H1 (cell line): ENCODE measurements around the gene PDE5A. TPM values are rescaled to one million over a fixed set of nuclear protein-coding genes. Genes with fewer than 3 reads are reported as not detected.

ENCODE experiments used
- CTCF ChIA-PET: fragments of 300-600 bp; sonication (Branson Sonifier 250); formaldehyde crosslinking; loops from one replicate; lab custom pipeline; 2021; ENCODE audit not compliant: partially characterized antibody; lab: Charles Lee
- POLR2A ChIA-PET: fragments of 300-600 bp; sonication (Branson Sonifier 250); formaldehyde crosslinking; loops from one replicate; lab custom pipeline; 2021; ENCODE audit warnings: inconsistent platforms; ENCODE audit not compliant: partially characterized antibody; lab: Charles Lee
- DNase-seq, 2 experiments: peaks; one replicate each; pipeline versions ENCODE4 v3.0.0 to v3.0.0-alpha.2; 2010 to 2022; ENCODE audit warnings: low spot score in 2 of 2, low read depth in 1 of 2, mixed read lengths in 1 of 2
- FAIRE-seq: peaks from 2 replicates; lab custom pipeline; 2011; peaks lifted over from hg19 to GRCh38; lab: Jason Lieb, UNC
- H2AFZ ChIP-seq: 2 replicates; pipeline ENCODE4 v1.8.1; 2012; ENCODE audit warnings: low read length, inconsistent platforms
- H2AK5ac ChIP-seq: 2 replicates; pipeline ENCODE4 v1.6.1; 2013; ENCODE audit warnings: low read depth, low read length
- H2BK120ac ChIP-seq: replicated peaks from 2 replicates; pipeline ENCODE3; 2013; ENCODE audit warnings: low read depth, low read length, inconsistent platforms
- H2BK12ac ChIP-seq: 2 replicates; pipeline ENCODE4 v1.6.1; 2013; ENCODE audit warnings: low read depth, low read length
- H2BK15ac ChIP-seq: 2 replicates; pipeline ENCODE4 v1.6.1; 2013; ENCODE audit warnings: low read length
- H2BK20ac ChIP-seq: 2 replicates; pipeline ENCODE4 v1.6.1; 2013; ENCODE audit warnings: low read length
- H2BK5ac ChIP-seq: 2 replicates; pipeline ENCODE4 v1.6.1; 2013; ENCODE audit warnings: low read depth, low read length
- H3K14ac ChIP-seq: 2 replicates; pipeline ENCODE4 v1.6.1; 2013; ENCODE audit warnings: inconsistent platforms; ENCODE audit not compliant: insufficient read length
- H3K18ac ChIP-seq: 2 replicates; pipeline ENCODE4 v1.6.1; 2013; ENCODE audit warnings: low read length; ENCODE audit errors: extremely low read depth
- H3K23ac ChIP-seq: 2 replicates; pipeline ENCODE4 v1.6.1; 2013; ENCODE audit warnings: inconsistent platforms; ENCODE audit not compliant: insufficient read length
- H3K23me2 ChIP-seq: 2 replicates; pipeline ENCODE4 v1.6.1; 2013; ENCODE audit warnings: low read depth, low read length
- H3K27ac ChIP-seq: 2 replicates; pipeline ENCODE4 v1.6.1; 2011; ENCODE audit warnings: low read depth, low read length, inconsistent platforms
- H3K27me3 ChIP-seq, 4 experiments: replicated peaks in 1 of 4; 1 replicate in 1 of 4; 2 replicates in 3 of 4; pipeline versions ENCODE4 v1.6.1 to v1.8.1; 2011 to 2013; ENCODE audit warnings: low read length in 3 of 4, mild to moderate bottlenecking in 3 of 4, inconsistent platforms in 2 of 4, mixed read lengths in 2 of 4, moderate library complexity in 1 of 4; ENCODE audit not compliant: control insufficient read depth in 3 of 4, insufficient read depth in 3 of 4; ENCODE audit errors: extremely low read depth in 1 of 4
- H3K36me3 ChIP-seq, 4 experiments: 2 replicates each; pipeline versions ENCODE4 v1.6.1 to v1.8.1; 2011 to 2013; ENCODE audit warnings: mild to moderate bottlenecking in 4 of 4, low read length in 3 of 4, moderate library complexity in 2 of 4, control low read depth in 1 of 4, inconsistent platforms in 1 of 4; ENCODE audit not compliant: insufficient read depth in 4 of 4, control insufficient read depth in 2 of 4
- H3K4ac ChIP-seq: replicated peaks from 2 replicates; pipeline ENCODE3; 2013; ENCODE audit warnings: low read length, low read depth, mixed read lengths, inconsistent platforms; ENCODE audit not compliant: insufficient read length
- H3K4me1 ChIP-seq, 4 experiments: replicated peaks in 1 of 4; 1 replicate in 1 of 4; 2 replicates in 3 of 4; pipeline versions ENCODE4 v1.6.1 to v1.8.1; 2011 to 2013; ENCODE audit warnings: low read length in 3 of 4, inconsistent platforms in 2 of 4, mixed read lengths in 1 of 4; ENCODE audit not compliant: insufficient read depth in 4 of 4, control insufficient read depth in 3 of 4
- H3K4me2 ChIP-seq, 2 experiments: 2 replicates each; pipeline versions ENCODE4 v1.6.1 to v1.8.1; 2011 to 2013; ENCODE audit warnings: low read depth in 2 of 2, low read length in 2 of 2, control low read depth in 1 of 2, inconsistent platforms in 1 of 2, mild to moderate bottlenecking in 1 of 2; ENCODE audit not compliant: insufficient read depth in 1 of 2
- H3K4me3 ChIP-seq, 4 experiments: fragments of 200-600, 300-600 bp in 1 of 4; sonication (generic), shearing (Covaris generic), sonication (Bioruptor Twin) in 1 of 4; 2 replicates each; pipeline versions ENCODE4 v1.5.1 to v1.8.1; 2011 to 2016; ENCODE audit warnings: low read length in 4 of 4, low read depth in 3 of 4, control low read depth in 2 of 4, inconsistent platforms in 2 of 4, mild to moderate bottlenecking in 2 of 4, mixed read lengths in 1 of 4, moderate library complexity in 1 of 4; ENCODE audit not compliant: insufficient read depth in 2 of 4; ENCODE audit errors: extremely low read depth in 1 of 4
- H3K56ac ChIP-seq: replicated peaks from 2 replicates; pipeline ENCODE3; 2013; ENCODE audit warnings: low read depth, mild to moderate bottlenecking, mixed read lengths, low read length, inconsistent platforms; ENCODE audit not compliant: insufficient read length
- H3K79me1 ChIP-seq: 2 replicates; pipeline ENCODE4 v1.6.1; 2013; ENCODE audit warnings: low read depth, low read length, control low read depth
- H3K79me2 ChIP-seq, 2 experiments: 2 replicates each; pipeline versions ENCODE4 v1.6.1 to v1.8.1; 2012 to 2013; ENCODE audit warnings: low read length in 2 of 2, mild to moderate bottlenecking in 2 of 2, inconsistent platforms in 1 of 2; ENCODE audit not compliant: insufficient read depth in 2 of 2, control insufficient read depth in 1 of 2
- H3K9ac ChIP-seq, 4 experiments: replicated peaks in 1 of 4; 1 replicate in 1 of 4; 2 replicates in 3 of 4; pipeline versions ENCODE4 v1.6.1 to v1.8.1; 2011 to 2013; ENCODE audit warnings: low read depth in 3 of 4, low read length in 3 of 4, control low read depth in 2 of 4, mild to moderate bottlenecking in 2 of 4, moderate library complexity in 2 of 4, inconsistent platforms in 1 of 4; ENCODE audit errors: extremely low read depth in 1 of 4
- H3K9me3 ChIP-seq, 2 experiments: 2 replicates each; pipeline versions ENCODE4 v1.6.1 to v1.8.1; 2012 to 2013; ENCODE audit warnings: mild to moderate bottlenecking in 2 of 2, moderate library complexity in 2 of 2, control low read depth in 1 of 2, inconsistent platforms in 1 of 2, low read depth in 1 of 2, low read length in 1 of 2, mixed read lengths in 1 of 2; ENCODE audit not compliant: insufficient read depth in 2 of 2
- H4K20me1 ChIP-seq, 2 experiments: replicated peaks in 1 of 2; 2 replicates each; pipeline versions ENCODE3 to v1.8.1; 2011 to 2013; ENCODE audit warnings: inconsistent platforms in 2 of 2, low read length in 2 of 2, mild to moderate bottlenecking in 1 of 2; ENCODE audit not compliant: insufficient read depth in 2 of 2, control insufficient read depth in 1 of 2
- H4K5ac ChIP-seq: 2 replicates; pipeline ENCODE4 v1.6.1; 2013; ENCODE audit warnings: low read length, low read depth, mixed read lengths, inconsistent platforms; ENCODE audit not compliant: insufficient read length
- H4K8ac ChIP-seq: 2 replicates; pipeline ENCODE4 v1.8.0; 2013; ENCODE audit warnings: mild to moderate bottlenecking, moderate library complexity, low read length, inconsistent platforms; ENCODE audit not compliant: insufficient read depth; ENCODE audit errors: extremely low read depth
- H4K91ac ChIP-seq: replicated peaks from 2 replicates; pipeline ENCODE3; 2013; ENCODE audit warnings: low read length, mixed read lengths, inconsistent platforms; ENCODE audit not compliant: insufficient read length
- ATF2 ChIP-seq: IDR thresholded peaks from 2 replicates; pipeline ENCODE4 v1.6.1; 2012; ENCODE audit warnings: low read length, inconsistent platforms
- BACH1 ChIP-seq: IDR thresholded peaks from 2 replicates; pipeline ENCODE4 v1.6.1; 2012; ENCODE audit warnings: low read length, improper control_type of control experiment
- BRCA1 ChIP-seq: IDR thresholded peaks from 2 replicates; pipeline ENCODE4 v1.6.1; 2012; ENCODE audit warnings: low read depth, low read length, improper control_type of control experiment
- CHD1 ChIP-seq: IDR thresholded peaks from 2 replicates; pipeline ENCODE4 v1.6.1; 2012; ENCODE audit warnings: low read depth, low read length, improper control_type of control experiment
- E2F6 ChIP-seq: IDR thresholded peaks from 2 replicates; pipeline ENCODE4 v1.6.1; 2012; ENCODE audit warnings: inconsistent platforms
- EGR1 ChIP-seq: IDR thresholded peaks from 2 replicates; pipeline ENCODE4 v1.6.1; 2011; ENCODE audit warnings: low read depth, low read length, borderline replicate concordance
- HDAC2 ChIP-seq, 2 experiments: fragments of 300-600 bp in 1 of 2; sonication (generic) in 1 of 2; IDR thresholded peaks; 2 replicates each; pipeline ENCODE4 v1.6.1; 2011 to 2012; ENCODE audit warnings: low read depth in 2 of 2, low read length in 2 of 2, mild to moderate bottlenecking in 2 of 2, moderate library complexity in 2 of 2, borderline replicate concordance in 1 of 2, inconsistent platforms in 1 of 2
- PHF8 ChIP-seq: fragments of 200-600 bp; sonication (generic); conservative IDR thresholded peaks from 2 replicates; pipeline ENCODE4 v1.7.1; 2012; ENCODE audit warnings: low read depth, mild to moderate bottlenecking, inconsistent platforms, low read length, moderate library complexity
- SIN3A ChIP-seq, 2 experiments: IDR thresholded peaks in 1 of 2; conservative IDR thresholded peaks in 1 of 2; 2 replicates each; pipeline ENCODE4 v1.6.1; 2011 to 2012; ENCODE audit warnings: low read length in 2 of 2, improper control_type of control experiment in 1 of 2, low read depth in 1 of 2, mild to moderate bottlenecking in 1 of 2
- SIX5 ChIP-seq: IDR thresholded peaks from 2 replicates; pipeline ENCODE4 v1.6.1; 2011; ENCODE audit warnings: mild to moderate bottlenecking, low read depth, low read length
- SRF ChIP-seq: IDR thresholded peaks from 2 replicates; pipeline ENCODE4 v1.6.1; 2011; ENCODE audit warnings: mild to moderate bottlenecking, low read depth, low read length, moderate library complexity
- TEAD4 ChIP-seq: IDR thresholded peaks from 2 replicates; pipeline ENCODE4 v1.6.1; 2012; ENCODE audit warnings: low read depth, low read length, inconsistent platforms, mixed read lengths
- WGBS, 2 experiments: shearing (Covaris generic) in 1 of 2; methylation state at CpG; one replicate each; pipeline versions ENCODE4 v1.1.6 to v1.1.7; 2013 to 2015; ENCODE audit warnings: low lambda C conversion rate in 2 of 2, mixed read lengths in 2 of 2, inconsistent platforms in 1 of 2, low coverage in 1 of 2, missing lambda C conversion rate in 1 of 2; ENCODE audit not compliant: insufficient replicate concordance in 2 of 2, insufficient coverage in 1 of 2, insufficient read length in 1 of 2; ENCODE audit errors: extremely low coverage in 1 of 2, missing lambda C conversion rate in 1 of 2; 5-methylcytosine and 5-hydroxymethylcytosine counted together
- polyA plus RNA-seq, 7 experiments: library from polyadenylated mRNA; depleted of rRNA in 3 of 7; stranded (reverse) in 5 of 7; unstranded in 2 of 7; fragments of >200 nt in 5 of 7; fragments of 200-250 nt in 2 of 7; gene quantifications; 1 replicate in 5 of 7; 2 replicates in 1 of 7; 4 replicates in 1 of 7; pipeline versions ENCODE4 v1.2.1 to v1.2.3, GENCODE V29; 2011 to 2013; ENCODE audit warnings: missing spikeins in 2 of 7, mixed read lengths in 2 of 7
- total RNA-seq: library from RNA; stranded (reverse); fragmentation: NEBNext Ultra II Directional; extraction: Animal tissue kit (Norgen Biotek cat#: 25700); gene quantifications from 2 replicates; pipeline ENCODE4 v1.2.1, GENCODE V29; 2021

Gene PDE5A
- total and polyA plus RNA-seq, 2 of the 8 experiments (the other 6 are each of a cell fraction or from before 2014, with no cell fraction given): 5.6 to 32.4 TPM

GRCh38 chr4:119667802-119668201 lies 39.2 kb upstream of the PDE5A start:
- Histone ChIP-seq H3K56ac (no peak overlapping the region), H2BK12ac (no peak overlapping the region), H3K23ac (no peak overlapping the region), H2BK20ac (no peak overlapping the region), H2BK15ac (no peak overlapping the region), H3K4me1 (peaks cover 0 to 2% (median 0%) of the 10 kb centered on the region in 4 experiments; a peak in 1 of 7 replicates), H3K18ac (no peak overlapping the region; the same call in 1 of the 2 replicates), H2BK120ac (no peak overlapping the region), H4K8ac (no peak overlapping the region), H3K36me3 (no peaks in the 10 kb centered on the region), H3K27me3 (no peaks in the 10 kb centered on the region), H3K9ac (no peak overlapping the region), H2BK5ac (no peak overlapping the region), H3K79me2 (no peaks in the 10 kb centered on the region), H3K27ac (no peak overlapping the region), H4K20me1 (no peaks in the 10 kb centered on the region), H4K91ac (no peak overlapping the region), H3K4ac (no peak overlapping the region), H3K79me1 (no peaks in the 10 kb centered on the region), H2AK5ac (no peak overlapping the region), H3K4me3 (no peak overlapping the region), H4K5ac (no peak overlapping the region), H3K14ac (no peak overlapping the region), H2AFZ (peak overlapping the region; percentile 82), H3K4me2 (no peak overlapping the region), H3K23me2 (no peaks in the 10 kb centered on the region), H3K9me3 (no peaks in the 10 kb centered on the region)
- DNase-seq (no peak), FAIRE-seq (no peak)
- CTCF ChIA-PET: interaction anchor here (1.0 kb wide), 1 partner anchor 11 kb away, joined by 3 read pairs; no protein-coding TSS in a partner anchor
- POLR2A ChIA-PET: no interaction called here
- 81% methylated on average over 3 of the region's 3 CpGs; no CpG with 5 or more reads in 1 of the 2 experiments for WGBS, 2 experiments
- TF ChIP-seq E2F6 (no peak), BACH1 (no peak), CHD1 (no peak), SIX5 (no peak), ATF2 (no peak), BRCA1 (no peak), TEAD4 (no peak), EGR1 (no peak), SIN3A (conservative IDR thresholded peaks at IDR 0.05 in 1 of 2, IDR thresholded peaks at IDR 0.05 in 1 of 2; ENCODE audit: low read depth in 1 of 2, low read length in 2 of 2) (no peak), PHF8 (no peak), HDAC2 (IDR thresholded peaks at IDR 0.05; ENCODE audit: borderline replicate concordance in 1 of 2, low read depth in 2 of 2, low read length in 2 of 2) (no peak), SRF (no peak)
